WTC11 (cell line): Measurements from ENCODE around the gene NCMAP. TPM values are rescaled to one million over a fixed set of nuclear protein-coding genes. Genes with fewer than 3 reads are reported as not detected.

Experiments
- ATAC-seq: fragments of 200-7000 bp; cut with Tn5 transposase; 2 replicates; pipeline ENCODE4 v1.10.0; 2021; ENCODE audit warnings: mild to moderate bottlenecking, moderate library complexity
- CTCF ChIA-PET: fragments of 300-600 bp; sonication (Branson Sonifier 250); formaldehyde crosslinking; loops from one replicate; lab custom pipeline; 2021; ENCODE audit warnings: antibody characterized with exemption; lab: Charles Lee
- POLR2A ChIA-PET: fragments of 350-600 bp; sonication (Branson Sonifier 250); formaldehyde crosslinking; loops from one replicate; lab custom pipeline; 2021; ENCODE audit warnings: antibody characterized with exemption; lab: Charles Lee
- DNase-seq: peaks from one replicate; pipeline ENCODE4 v3.0.0; 2021; ENCODE audit warnings: low spot score
- H3K27ac Mint-ChIP-seq: 2 replicates; pipeline ENCODE4 v1.8.0; 2021; ENCODE audit warnings: mixed read lengths
- H3K27me3 Mint-ChIP-seq: 2 replicates; pipeline ENCODE4 v1.8.0; 2021; ENCODE audit warnings: low read depth, mild to moderate bottlenecking, moderate library complexity, mixed read lengths
- H3K36me3 Mint-ChIP-seq: 2 replicates; pipeline ENCODE4 v1.8.0; 2021; ENCODE audit warnings: mixed read lengths
- H3K4me1 Mint-ChIP-seq: 2 replicates; pipeline ENCODE4 v1.8.0; 2022; ENCODE audit warnings: mixed read lengths
- H3K4me3 Mint-ChIP-seq: 2 replicates; pipeline ENCODE4 v1.8.0; 2021; ENCODE audit warnings: mild to moderate bottlenecking, moderate library complexity, mixed read lengths
- H3K9me3 Mint-ChIP-seq: 2 replicates; pipeline ENCODE4 v1.8.0; 2021; ENCODE audit warnings: mixed read lengths
- CBFB ChIP-seq: sonication (generic); formaldehyde crosslinking; IDR thresholded peaks from 2 replicates; pipeline ENCODE4 v1.8.1; 2022; ENCODE audit warnings: mild to moderate bottlenecking, low read depth, missing genetic modification reagents
- FOXK1 ChIP-seq: sonication (generic); formaldehyde crosslinking; IDR thresholded peaks from 2 replicates; pipeline ENCODE4 v1.8.0; 2022; ENCODE audit warnings: mild to moderate bottlenecking, moderate library complexity, missing genetic modification reagents
- FOXP1 ChIP-seq: sonication (generic); formaldehyde crosslinking; IDR thresholded peaks from 2 replicates; pipeline ENCODE4 v1.8.0; 2022; ENCODE audit warnings: missing genetic modification reagents, mild to moderate bottlenecking, moderate library complexity, borderline replicate concordance
- JUN ChIP-seq: sonication (generic); formaldehyde crosslinking; IDR thresholded peaks from 2 replicates; pipeline ENCODE4 v1.8.0; 2023; ENCODE audit warnings: mild to moderate bottlenecking, missing genetic modification reagents
- NR2C2 ChIP-seq: sonication (generic); formaldehyde crosslinking; IDR thresholded peaks from 2 replicates; pipeline ENCODE4 v1.8.0; 2022; ENCODE audit warnings: mild to moderate bottlenecking, missing genetic modification reagents
- OVOL2 ChIP-seq: fragments of 250-450 bp; sonication (Bioruptor Pico); IDR thresholded peaks from 2 replicates; pipeline ENCODE4 v1.9.0; 2021; ENCODE audit warnings: mild to moderate bottlenecking, borderline replicate concordance
- RORB ChIP-seq: fragments of 250-450 bp; sonication (Bioruptor Pico); IDR thresholded peaks from 2 replicates; pipeline ENCODE4 v1.9.0; 2021; ENCODE audit warnings: mild to moderate bottlenecking
- SMAD4 ChIP-seq: sonication (generic); formaldehyde crosslinking; IDR thresholded peaks from 2 replicates; pipeline ENCODE4 v1.8.0; 2022; ENCODE audit warnings: mild to moderate bottlenecking, missing genetic modification reagents
- TP53 ChIP-seq: sonication (generic); formaldehyde crosslinking; IDR thresholded peaks from 2 replicates; pipeline ENCODE4 v1.8.1; 2023; ENCODE audit warnings: mild to moderate bottlenecking, missing genetic modification reagents
- ZNF121 ChIP-seq: sonication (generic); formaldehyde crosslinking; IDR thresholded peaks from 2 replicates; pipeline ENCODE4 v1.8.0; 2023; ENCODE audit warnings: missing genetic modification reagents
- ZNF232 ChIP-seq: sonication (generic); formaldehyde crosslinking; IDR thresholded peaks from 2 replicates; pipeline ENCODE4 v1.8.0; 2022; ENCODE audit warnings: mild to moderate bottlenecking, missing genetic modification reagents
- ZNF263 ChIP-seq: sonication (generic); formaldehyde crosslinking; IDR thresholded peaks from 2 replicates; pipeline ENCODE4 v1.8.1; 2022; ENCODE audit warnings: low read depth, mild to moderate bottlenecking, moderate library complexity, missing genetic modification reagents
- ZNF416 ChIP-seq: fragments of 250-450 bp; sonication (Bioruptor Pico); IDR thresholded peaks from 2 replicates; pipeline ENCODE4 v1.9.0; 2021; ENCODE audit warnings: mild to moderate bottlenecking, inconsistent platforms
- total RNA-seq: library from RNA; stranded (reverse); gene quantifications from 3 replicates; pipeline ENCODE4 v1.2.3, GENCODE V29; 2021
- TF ChIP-seq, protein P1 (sequence below): sonication (generic); formaldehyde crosslinking; IDR thresholded peaks from 2 replicates; pipeline ENCODE4 v1.8.0; 2023; ENCODE audit warnings: mild to moderate bottlenecking, missing genetic modification reagents
- TF ChIP-seq, protein P2 (sequence below): sonication (generic); formaldehyde crosslinking; IDR thresholded peaks from 2 replicates; pipeline ENCODE4 v1.8.1; 2022; ENCODE audit warnings: mild to moderate bottlenecking, moderate library complexity, missing genetic modification reagents
- TF ChIP-seq, protein P3 (sequence below): fragments of 250-450 bp; sonication (Bioruptor Pico); IDR thresholded peaks from 2 replicates; pipeline ENCODE4 v2.1.2; 2022; ENCODE audit warnings: mild to moderate bottlenecking, moderate library complexity
- TF ChIP-seq, protein P4 (sequence below): sonication (generic); formaldehyde crosslinking; IDR thresholded peaks from 2 replicates; pipeline ENCODE4 v1.8.1; 2022; ENCODE audit warnings: low read depth, mild to moderate bottlenecking, moderate library complexity, missing genetic modification reagents, borderline replicate concordance
- TF ChIP-seq, protein P5 (sequence below): fragments of 250-450 bp; sonication (Bioruptor Pico); IDR thresholded peaks from 2 replicates; pipeline ENCODE4 v1.9.0; 2021; ENCODE audit warnings: mild to moderate bottlenecking
- TF ChIP-seq, protein P6 (sequence below): fragments of 200-600 bp; IDR thresholded peaks from 2 replicates; pipeline ENCODE4 v1.8.0; 2022; ENCODE audit warnings: antibody characterized with exemption
- TF ChIP-seq, protein P7 (sequence below): sonication (generic); formaldehyde crosslinking; IDR thresholded peaks from 2 replicates; pipeline ENCODE4 v1.8.1; 2023; ENCODE audit warnings: mild to moderate bottlenecking, missing genetic modification reagents, moderate library complexity

The NCMAP gene
- total RNA-seq, 1 experiment from 2014 or later = 0.26 TPM

DNA sequence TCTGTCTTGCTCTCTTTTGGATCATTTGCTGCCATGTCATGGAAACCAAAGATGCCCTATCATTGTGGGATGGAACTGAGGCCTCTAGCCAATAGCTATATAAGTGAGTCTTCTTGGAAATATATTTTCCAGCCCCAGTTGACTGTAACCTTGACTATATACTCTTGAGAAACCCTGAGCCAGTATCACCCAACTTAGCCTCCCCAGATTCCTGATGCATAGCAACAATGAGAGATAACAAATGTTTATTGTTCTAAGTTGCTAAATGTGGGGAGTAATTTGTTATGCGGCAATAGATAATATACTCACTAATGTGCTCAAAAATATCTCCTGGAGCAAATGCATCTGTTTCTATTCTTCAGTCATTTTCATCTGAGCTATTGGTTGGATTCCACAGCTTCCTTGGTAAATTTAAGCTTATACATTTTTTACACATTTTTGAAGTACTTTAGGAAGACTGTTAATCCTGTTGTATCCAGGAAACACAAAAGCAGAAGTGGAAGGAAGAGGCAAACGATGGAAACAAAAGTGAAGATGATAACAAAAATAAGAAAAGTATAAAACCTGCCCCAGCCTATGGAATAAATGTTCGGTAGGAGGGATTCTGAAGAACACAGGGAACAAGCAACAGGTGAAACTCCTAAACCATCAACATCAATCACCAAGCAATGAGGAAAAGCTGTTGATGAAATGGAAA lies 80.9 kb downstream of the NCMAP start:
- ChIA-PET CTCF (interaction anchor here (0.8 to 1.0 kb wide), 2 partner anchors 50 to 95 kb away, joined by 3 read pairs; no protein-coding TSS in a partner anchor), POLR2A (no interaction called here)
- H3K4me1 Mint-ChIP-seq = peaks cover 13% of the 10 kb centered on the region
- no peaks in the 10 kb centered on the region for H3K36me3 Mint-ChIP-seq
- H3K27me3 Mint-ChIP-seq = peaks cover 4% of the 10 kb centered on the region
- no peaks in the 10 kb centered on the region for H3K9me3 Mint-ChIP-seq
- H3K27ac Mint-ChIP-seq = no peak overlapping the region
- ATAC-seq (no peak), DNase-seq (no peak)
- TF ChIP-seq FOXK1 (CRISPR knock-in tag) (no peak), NR2C2 (CRISPR knock-in tag) (no peak), ZNF263 (CRISPR knock-in tag) (no peak), ZNF416 (CRISPR knock-in tag) (no peak), FOXP1 (CRISPR knock-in tag) (no peak)
- TF ChIP-seq, all 79 proteins: peak for 0
- no peak overlapping the region for H3K4me3 Mint-ChIP-seq

DNA sequence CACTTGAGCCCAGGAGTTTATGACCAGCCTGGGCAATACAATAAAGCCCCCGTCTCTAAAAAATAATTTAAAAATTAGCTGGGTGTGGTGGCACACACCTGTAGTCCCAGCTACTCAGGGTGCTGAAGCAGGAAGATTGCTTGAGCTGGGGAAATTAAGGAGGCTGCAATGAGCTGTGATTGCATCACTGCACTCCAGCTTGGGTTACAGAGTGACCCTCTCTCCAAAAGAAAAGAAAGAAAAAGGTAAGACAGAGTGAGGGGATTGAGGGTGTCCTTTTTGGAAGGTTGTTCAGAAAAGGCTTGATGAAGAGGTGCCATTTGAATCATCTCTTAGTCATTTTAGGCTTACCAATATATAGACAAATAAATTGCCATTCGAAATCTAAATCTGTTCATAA lies 83.2 kb downstream of the NCMAP start:
- ATAC-seq = no peak
- CTCF ChIA-PET = interaction anchor here (1.1 to 1.7 kb wide), 2 partner anchors 52 to 246 kb away, joined by 4 to 12 read pairs; no protein-coding TSS in a partner anchor
- no peaks in the 10 kb centered on the region for H3K9me3 Mint-ChIP-seq
- POLR2A ChIA-PET = no interaction called here
- no peak overlapping the region for H3K4me3 Mint-ChIP-seq
- TF ChIP-seq OVOL2 (CRISPR knock-in tag) (no peak), CBFB (no peak), SMAD4 (CRISPR knock-in tag) (no peak), ZNF121 (CRISPR knock-in tag) (no peak)
- TF ChIP-seq, protein P1, sequence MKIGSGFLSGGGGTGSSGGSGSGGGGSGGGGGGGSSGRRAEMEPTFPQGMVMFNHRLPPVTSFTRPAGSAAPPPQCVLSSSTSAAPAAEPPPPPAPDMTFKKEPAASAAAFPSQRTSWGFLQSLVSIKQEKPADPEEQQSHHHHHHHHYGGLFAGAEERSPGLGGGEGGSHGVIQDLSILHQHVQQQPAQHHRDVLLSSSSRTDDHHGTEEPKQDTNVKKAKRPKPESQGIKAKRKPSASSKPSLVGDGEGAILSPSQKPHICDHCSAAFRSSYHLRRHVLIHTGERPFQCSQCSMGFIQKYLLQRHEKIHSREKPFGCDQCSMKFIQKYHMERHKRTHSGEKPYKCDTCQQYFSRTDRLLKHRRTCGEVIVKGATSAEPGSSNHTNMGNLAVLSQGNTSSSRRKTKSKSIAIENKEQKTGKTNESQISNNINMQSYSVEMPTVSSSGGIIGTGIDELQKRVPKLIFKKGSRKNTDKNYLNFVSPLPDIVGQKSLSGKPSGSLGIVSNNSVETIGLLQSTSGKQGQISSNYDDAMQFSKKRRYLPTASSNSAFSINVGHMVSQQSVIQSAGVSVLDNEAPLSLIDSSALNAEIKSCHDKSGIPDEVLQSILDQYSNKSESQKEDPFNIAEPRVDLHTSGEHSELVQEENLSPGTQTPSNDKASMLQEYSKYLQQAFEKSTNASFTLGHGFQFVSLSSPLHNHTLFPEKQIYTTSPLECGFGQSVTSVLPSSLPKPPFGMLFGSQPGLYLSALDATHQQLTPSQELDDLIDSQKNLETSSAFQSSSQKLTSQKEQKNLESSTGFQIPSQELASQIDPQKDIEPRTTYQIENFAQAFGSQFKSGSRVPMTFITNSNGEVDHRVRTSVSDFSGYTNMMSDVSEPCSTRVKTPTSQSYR (CRISPR knock-in tag) = no peak
- TF ChIP-seq, protein P2, sequence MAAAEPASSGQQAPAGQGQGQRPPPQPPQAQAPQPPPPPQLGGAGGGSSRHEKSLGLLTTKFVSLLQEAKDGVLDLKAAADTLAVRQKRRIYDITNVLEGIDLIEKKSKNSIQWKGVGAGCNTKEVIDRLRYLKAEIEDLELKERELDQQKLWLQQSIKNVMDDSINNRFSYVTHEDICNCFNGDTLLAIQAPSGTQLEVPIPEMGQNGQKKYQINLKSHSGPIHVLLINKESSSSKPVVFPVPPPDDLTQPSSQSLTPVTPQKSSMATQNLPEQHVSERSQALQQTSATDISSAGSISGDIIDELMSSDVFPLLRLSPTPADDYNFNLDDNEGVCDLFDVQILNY (CRISPR knock-in tag) = no peak
- TF ChIP-seq, protein P3, sequence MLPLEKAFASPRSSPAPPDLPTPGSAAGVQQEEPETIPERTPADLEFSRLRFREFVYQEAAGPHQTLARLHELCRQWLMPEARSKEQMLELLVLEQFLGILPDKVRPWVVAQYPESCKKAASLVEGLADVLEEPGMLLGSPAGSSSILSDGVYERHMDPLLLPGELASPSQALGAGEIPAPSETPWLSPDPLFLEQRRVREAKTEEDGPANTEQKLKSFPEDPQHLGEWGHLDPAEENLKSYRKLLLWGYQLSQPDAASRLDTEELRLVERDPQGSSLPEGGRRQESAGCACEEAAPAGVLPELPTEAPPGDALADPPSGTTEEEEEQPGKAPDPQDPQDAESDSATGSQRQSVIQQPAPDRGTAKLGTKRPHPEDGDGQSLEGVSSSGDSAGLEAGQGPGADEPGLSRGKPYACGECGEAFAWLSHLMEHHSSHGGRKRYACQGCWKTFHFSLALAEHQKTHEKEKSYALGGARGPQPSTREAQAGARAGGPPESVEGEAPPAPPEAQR (CRISPR knock-in tag) = no peak
- TF ChIP-seq, protein P4, sequence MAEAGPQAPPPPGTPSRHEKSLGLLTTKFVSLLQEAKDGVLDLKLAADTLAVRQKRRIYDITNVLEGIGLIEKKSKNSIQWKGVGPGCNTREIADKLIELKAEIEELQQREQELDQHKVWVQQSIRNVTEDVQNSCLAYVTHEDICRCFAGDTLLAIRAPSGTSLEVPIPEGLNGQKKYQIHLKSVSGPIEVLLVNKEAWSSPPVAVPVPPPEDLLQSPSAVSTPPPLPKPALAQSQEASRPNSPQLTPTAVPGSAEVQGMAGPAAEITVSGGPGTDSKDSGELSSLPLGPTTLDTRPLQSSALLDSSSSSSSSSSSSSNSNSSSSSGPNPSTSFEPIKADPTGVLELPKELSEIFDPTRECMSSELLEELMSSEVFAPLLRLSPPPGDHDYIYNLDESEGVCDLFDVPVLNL (CRISPR knock-in tag) = no peak
- TF ChIP-seq, all 79 proteins: peak for 0
- H3K27me3 Mint-ChIP-seq = peaks cover 4% of the 10 kb centered on the region
- DNase-seq = no peak
- peaks cover 8% of the 10 kb centered on the region for H3K4me1 Mint-ChIP-seq
- H3K36me3 Mint-ChIP-seq = no peaks in the 10 kb centered on the region
- 0 out of 2 replicates have a peak overlapping the region, but pooled peaks have one; percentile 15 for H3K27ac Mint-ChIP-seq

DNA sequence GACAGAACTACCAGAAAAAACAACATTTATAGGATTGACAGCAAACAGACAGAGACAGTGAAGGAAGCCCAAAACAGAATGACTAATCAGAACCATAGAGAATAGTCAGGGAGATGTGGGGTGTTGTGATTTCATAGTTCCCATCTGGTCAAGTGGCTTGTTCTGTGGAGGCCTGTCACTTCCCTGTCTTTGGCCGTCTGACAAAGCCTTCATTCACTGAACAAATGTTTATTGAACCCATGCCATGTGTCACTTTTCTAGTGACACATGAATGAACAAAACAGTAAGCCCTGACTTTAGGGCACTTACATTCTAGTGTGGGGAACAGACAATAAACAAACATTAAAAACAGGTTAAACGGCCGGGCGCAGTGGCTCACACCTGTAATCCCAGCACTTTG lies 84.0 kb downstream of the NCMAP start:
- Mint-ChIP-seq H3K27me3 (peaks cover 4% of the 10 kb centered on the region), H3K27ac (peak overlapping the region; percentile 15; the same call in 1 of the 2 replicates), H3K9me3 (no peaks in the 10 kb centered on the region), H3K4me3 (no peak overlapping the region), H3K4me1 (peaks cover 15% of the 10 kb centered on the region), H3K36me3 (peaks cover 3% of the 10 kb centered on the region)
- DNase-seq (no peak), ATAC-seq (no peak)
- POLR2A ChIA-PET = interaction anchor here (0.6 to 0.7 kb wide), 3 partner anchors 74 to 328 kb away, joined by 3 to 9 read pairs (median 7); partner anchors contain the start of gene NCMAP
- CTCF ChIA-PET = interaction anchor here (0.6 to 1.3 kb wide), 6 partner anchors 98 to 1974 kb away, joined by 3 to 6 read pairs (median 3); partner anchors contain the start of gene NIPAL3
- TF ChIP-seq ZNF232 (no peak), TP53 (no peak), JUN (CRISPR knock-in tag) (no peak), RORB (CRISPR knock-in tag) (no peak)
- TF ChIP-seq, protein P5, sequence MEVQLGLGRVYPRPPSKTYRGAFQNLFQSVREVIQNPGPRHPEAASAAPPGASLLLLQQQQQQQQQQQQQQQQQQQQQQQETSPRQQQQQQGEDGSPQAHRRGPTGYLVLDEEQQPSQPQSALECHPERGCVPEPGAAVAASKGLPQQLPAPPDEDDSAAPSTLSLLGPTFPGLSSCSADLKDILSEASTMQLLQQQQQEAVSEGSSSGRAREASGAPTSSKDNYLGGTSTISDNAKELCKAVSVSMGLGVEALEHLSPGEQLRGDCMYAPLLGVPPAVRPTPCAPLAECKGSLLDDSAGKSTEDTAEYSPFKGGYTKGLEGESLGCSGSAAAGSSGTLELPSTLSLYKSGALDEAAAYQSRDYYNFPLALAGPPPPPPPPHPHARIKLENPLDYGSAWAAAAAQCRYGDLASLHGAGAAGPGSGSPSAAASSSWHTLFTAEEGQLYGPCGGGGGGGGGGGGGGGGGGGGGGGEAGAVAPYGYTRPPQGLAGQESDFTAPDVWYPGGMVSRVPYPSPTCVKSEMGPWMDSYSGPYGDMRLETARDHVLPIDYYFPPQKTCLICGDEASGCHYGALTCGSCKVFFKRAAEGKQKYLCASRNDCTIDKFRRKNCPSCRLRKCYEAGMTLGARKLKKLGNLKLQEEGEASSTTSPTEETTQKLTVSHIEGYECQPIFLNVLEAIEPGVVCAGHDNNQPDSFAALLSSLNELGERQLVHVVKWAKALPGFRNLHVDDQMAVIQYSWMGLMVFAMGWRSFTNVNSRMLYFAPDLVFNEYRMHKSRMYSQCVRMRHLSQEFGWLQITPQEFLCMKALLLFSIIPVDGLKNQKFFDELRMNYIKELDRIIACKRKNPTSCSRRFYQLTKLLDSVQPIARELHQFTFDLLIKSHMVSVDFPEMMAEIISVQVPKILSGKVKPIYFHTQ (CRISPR knock-in tag) = no peak
- TF ChIP-seq, protein P6, sequence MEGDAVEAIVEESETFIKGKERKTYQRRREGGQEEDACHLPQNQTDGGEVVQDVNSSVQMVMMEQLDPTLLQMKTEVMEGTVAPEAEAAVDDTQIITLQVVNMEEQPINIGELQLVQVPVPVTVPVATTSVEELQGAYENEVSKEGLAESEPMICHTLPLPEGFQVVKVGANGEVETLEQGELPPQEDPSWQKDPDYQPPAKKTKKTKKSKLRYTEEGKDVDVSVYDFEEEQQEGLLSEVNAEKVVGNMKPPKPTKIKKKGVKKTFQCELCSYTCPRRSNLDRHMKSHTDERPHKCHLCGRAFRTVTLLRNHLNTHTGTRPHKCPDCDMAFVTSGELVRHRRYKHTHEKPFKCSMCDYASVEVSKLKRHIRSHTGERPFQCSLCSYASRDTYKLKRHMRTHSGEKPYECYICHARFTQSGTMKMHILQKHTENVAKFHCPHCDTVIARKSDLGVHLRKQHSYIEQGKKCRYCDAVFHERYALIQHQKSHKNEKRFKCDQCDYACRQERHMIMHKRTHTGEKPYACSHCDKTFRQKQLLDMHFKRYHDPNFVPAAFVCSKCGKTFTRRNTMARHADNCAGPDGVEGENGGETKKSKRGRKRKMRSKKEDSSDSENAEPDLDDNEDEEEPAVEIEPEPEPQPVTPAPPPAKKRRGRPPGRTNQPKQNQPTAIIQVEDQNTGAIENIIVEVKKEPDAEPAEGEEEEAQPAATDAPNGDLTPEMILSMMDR = no peak
- TF ChIP-seq, protein P7, sequence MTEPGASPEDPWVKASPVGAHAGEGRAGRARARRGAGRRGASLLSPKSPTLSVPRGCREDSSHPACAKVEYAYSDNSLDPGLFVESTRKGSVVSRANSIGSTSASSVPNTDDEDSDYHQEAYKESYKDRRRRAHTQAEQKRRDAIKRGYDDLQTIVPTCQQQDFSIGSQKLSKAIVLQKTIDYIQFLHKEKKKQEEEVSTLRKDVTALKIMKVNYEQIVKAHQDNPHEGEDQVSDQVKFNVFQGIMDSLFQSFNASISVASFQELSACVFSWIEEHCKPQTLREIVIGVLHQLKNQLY (CRISPR knock-in tag) = no peak
